ENCODE results near the gene SMPD4.
"Not testable (repeated sequence)": the region's sequence is repeated elsewhere in the genome, so short reads cannot be mapped to it uniquely, and the experiment has no call there.

SMPD4 gene

DNA sequence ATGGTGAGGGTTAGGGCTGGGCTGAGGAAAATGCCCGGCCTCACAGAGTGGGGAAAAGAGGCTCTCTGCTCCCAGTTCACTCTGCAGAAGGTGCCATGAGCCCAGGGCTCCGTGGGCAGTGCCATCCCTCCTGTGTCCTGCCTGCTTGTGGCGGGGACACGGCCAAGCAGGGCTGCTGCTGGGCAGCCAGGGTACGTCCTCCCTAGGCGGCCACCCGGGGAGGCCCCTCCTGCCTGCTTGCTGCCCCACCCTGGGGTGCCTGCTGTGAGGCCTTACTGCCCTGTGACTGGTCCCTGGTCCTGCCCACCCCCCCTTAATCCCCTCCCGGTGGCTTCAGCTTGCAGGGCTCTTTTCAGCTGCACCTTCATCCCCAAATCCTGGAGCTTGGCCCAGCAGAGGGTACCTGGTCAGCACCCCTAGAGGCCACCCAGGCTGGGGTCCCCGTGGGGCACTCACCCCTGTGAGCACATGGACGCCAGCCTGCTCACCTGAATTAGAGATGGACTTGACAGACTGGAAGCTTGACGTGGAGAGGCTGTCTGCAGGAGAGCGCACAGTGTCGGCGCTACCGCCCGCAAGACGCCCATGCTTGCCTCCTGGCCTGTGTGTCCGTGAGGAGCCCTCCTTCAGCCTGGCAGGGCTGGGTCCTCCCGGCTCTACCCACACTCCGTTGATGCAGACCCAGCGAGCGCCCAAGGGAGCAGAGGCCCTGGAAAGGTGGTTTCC is 39.6 kb downstream of the SMPD4 start:
- DNase-seq (ENCODE audit: low spot score) = not testable (repeated sequence)

DNA sequence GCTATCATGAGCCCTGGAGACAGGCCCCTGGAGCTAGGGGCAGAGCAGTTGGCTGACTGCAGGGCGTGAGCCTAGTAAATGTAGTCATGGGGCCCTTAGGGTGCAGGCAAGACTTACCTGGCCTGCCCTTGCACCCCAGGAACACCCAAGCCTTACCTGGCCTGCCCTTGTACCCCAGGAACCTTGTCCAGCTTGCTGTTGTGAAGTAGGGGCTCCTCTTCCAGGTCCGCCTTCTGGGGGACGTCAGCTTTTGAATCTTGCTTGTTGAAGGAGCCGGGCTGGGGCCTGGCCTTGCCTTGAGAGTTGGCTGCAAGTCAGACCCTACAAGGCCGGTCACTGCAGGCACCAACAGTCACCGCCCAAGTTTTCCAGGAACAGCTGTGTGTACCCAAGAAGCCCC is 40.4 kb downstream of the SMPD4 start:
- not testable (repeated sequence) for DNase-seq (ENCODE audit: low spot score)

GRCh38 chr2:130140516-130140915 is 40.9 kb downstream of the SMPD4 start:
- not testable (repeated sequence) for DNase-seq (ENCODE audit: low spot score)

- not testable (repeated sequence) for DNase-seq (ENCODE audit: low spot score)
These were observed 41.8 kb downstream of the SMPD4 start for GRCh38 chr2:130139331-130140280.

GRCh38 chr2:130138841-130139251 is 42.6 kb downstream of the SMPD4 start:
- DNase-seq (ENCODE audit: low spot score) = not testable (repeated sequence)

GRCh38 chr2:130138326-130138725 is 43.1 kb downstream of the SMPD4 start:
- not testable (repeated sequence) for DNase-seq (ENCODE audit: low spot score)

- not testable (repeated sequence) for DNase-seq (ENCODE audit: low spot score)
These were observed 44.3 kb downstream of the SMPD4 start for GRCh38 chr2:130137118-130137517.

DNA sequence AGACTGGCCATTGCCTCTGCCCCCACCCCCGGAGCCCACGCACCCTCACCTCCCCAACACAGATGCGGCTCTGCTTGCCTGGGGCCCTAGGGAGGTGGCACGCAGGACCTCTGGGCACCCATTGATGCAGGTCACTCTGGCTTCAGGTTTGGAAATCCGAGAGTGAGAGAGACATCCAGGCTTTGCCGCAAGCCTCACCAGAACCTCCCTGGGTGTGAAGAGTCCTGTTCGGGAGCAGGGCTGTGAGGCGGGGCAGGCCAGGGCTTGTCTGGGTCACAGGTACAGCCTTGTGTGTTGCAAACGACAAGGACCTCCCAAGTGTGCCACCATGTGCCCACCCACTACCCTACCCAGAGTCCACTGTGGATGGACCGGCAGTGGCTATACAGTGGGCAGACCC is 44.9 kb downstream of the SMPD4 start:
- not testable (repeated sequence) for DNase-seq (ENCODE audit: low spot score)

- DNase-seq (ENCODE audit: low spot score) = no peak
These were observed 45.5 kb downstream of the SMPD4 start for GRCh38 chr2:130135692-130136541.

GRCh38 chr2:130129120-130129829 is 52.1 kb downstream of the SMPD4 start, which contains the start of gene POTEF:
TSS of gene POTEF (minus strand) at chr2:130129222. CDS start at chr2:130120515, 8,707 bp downstream.
- not testable (repeated sequence) for DNase-seq (ENCODE audit: low spot score)

DNA sequence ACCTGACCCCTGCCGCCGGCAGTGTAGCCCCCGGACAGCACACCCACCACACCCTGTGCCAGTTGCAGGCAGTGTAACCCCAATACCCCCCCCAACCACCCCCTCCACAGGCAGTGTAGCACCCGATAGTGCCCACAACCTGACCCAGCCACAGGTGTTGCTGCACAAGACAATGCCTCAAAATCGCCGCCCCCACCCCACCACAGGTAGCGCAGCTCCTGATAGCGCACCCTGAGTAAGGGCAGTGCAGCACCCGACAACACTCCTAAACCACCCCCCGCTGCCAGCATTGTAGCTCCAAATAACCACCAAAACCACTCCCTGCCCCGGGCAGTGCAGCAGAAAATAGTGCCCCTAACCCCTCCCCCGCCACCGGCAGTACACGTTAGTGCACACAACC is 52.9 kb downstream of the SMPD4 start:
- not testable (repeated sequence) for DNase-seq (ENCODE audit: low spot score)

DNA sequence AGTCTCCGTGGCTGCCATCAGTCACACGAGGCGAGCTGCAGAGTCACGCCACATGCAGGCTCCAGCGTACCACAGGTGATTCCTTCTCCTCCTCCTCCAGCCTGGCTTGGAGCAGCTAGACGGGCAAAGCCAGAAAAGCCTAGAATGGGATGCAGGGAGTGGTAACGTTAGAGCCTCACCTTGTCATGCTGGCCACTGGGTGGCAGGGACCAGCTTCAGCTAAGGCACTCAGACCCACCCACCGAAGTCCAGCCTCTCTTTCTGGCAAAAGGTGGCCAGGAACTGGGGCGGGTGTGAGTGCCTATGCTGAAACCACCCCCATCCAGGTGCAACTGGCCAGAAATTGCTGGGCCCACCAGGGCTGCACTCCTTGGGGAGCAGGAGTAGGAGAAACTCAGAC is 53.7 kb downstream of the SMPD4 start:
- not testable (repeated sequence) for DNase-seq (ENCODE audit: low spot score)

GRCh38 chr2:130120924-130121323 is 60.5 kb downstream of the SMPD4 start:
- not testable (repeated sequence) for DNase-seq (ENCODE audit: low spot score)

DNA sequence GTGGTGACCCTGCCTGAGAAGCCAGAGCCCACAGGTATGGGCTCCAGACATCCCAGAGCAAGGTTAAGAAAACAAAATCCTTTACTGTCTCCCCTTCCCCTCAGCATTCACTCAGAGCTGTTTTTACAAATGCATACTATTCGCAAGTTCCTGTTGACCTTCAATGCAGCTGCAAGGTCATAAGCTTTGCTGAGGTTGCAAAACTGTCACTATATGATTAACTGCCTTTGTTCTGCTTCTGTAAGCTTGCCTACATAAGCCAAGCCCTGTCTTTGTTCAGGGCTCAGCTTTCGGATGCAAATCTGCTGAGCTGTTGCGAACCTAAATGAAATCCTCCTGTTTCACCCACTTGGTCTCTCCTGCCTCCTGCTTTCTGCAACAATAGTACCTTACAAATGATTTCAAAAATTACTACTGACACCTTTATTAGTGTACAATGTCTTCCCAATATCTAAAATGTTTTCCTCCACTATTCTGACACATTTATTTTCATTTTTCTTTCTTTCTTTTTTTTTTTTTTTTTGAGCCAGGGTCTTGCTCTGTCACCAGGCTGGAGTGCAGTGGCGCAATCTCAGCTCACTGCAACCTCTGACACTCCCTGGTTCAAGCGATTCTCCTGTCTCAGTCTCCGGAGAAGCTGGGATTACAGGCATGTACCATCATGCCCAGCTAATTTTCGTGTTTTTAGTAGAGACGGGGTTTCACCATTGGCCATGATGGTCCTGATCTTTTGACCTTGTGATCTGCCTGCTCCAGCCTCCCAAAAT is 78.6 kb downstream of the SMPD4 start:
- DNase-seq (ENCODE audit: low spot score) = peak; percentile 1

Measured in NAMALWA (cell line).